HG02870 (cell line): Measurements from ENCODE around the gene RSPO4.

Source experiments
- ATAC-seq: cut with Tn5 transposase; IDR thresholded peaks from one replicate; pipeline ENCODE4 v1.9.1; 2021; ENCODE audit warnings: mild to moderate bottlenecking, moderate library complexity; ENCODE audit not compliant: unreplicated experiment

The RSPO4 gene

DNA sequence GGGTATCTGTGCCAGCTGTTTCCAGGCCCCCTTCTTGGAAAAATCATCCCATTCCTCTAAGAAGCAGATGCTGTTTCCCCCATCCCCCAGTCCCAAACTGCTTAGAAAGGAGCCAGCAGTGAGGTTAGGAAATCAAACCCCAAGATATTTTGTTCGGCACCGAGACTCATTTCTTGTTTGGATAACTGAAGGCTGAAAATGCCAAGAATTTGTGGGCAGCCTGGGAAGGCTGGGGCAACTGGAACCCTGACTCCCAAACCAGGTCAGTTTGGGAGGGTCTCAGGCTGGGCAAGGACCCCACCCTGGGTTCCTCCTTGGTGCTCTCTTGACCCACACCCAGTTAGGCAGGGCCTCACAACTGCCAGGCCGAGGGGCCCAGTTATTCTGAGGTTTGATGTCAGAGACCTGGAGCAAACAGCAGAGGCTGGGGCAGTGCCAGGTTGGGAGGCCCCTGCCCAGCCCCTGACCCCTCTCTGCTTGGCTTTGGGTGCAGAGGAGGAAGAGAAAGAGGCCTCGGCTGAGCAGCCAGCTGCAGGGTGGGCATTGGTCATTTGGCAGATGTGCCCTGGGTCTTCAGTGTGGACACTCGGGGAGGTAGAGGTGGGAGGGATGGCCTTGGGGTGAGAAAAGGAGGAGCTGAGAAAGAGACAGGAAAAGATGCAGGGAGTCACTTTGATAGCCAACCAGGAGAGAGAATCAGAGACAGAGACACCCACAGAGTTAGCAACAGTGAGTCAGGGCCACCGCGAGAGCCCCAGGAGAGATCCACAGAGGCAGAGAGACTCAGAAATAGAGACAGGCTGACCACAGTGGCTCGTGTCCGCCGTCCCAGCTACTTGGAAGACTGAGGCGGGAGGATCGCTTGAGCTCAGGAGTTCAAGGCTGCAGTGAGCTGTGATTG is 91.0 kb downstream of the RSPO4 start:
- no peak for ATAC-seq

- ATAC-seq, result no peak
These were observed 91.8 kb downstream of the RSPO4 start for GRCh38 chr20:910132-910869.

DNA sequence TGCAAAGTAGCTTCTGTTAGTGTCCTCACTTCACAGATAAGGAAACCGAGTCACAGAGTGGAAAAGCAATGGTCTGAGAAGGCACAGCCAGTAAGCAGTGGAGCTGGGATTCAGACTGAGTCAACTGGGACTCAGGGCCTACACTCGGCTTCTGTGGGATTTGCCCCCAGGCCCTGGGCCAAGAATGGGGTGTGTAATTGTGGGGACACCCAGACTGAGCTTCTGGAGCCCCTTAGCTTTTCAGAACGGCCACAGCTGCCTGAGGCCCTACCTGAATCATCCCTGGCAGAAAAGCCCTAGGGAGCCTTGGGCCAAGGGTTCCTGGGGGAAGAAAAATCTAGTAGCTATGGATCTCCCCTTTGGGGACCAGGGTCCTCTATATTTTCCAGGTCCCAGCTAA is 92.5 kb downstream of the RSPO4 start:
- no peak for ATAC-seq
